SK-N-SH (cell line): ENCODE data around the gene PRRG3.

ENCODE experiments used
- EZH2phosphoT487 ChIP-seq: fragments of 200-600 bp; sonication (generic); IDR thresholded peaks from 2 replicates; pipeline ENCODE4 v1.6.1; 2017; ENCODE audit warnings: low read depth, mixed run types, mild to moderate bottlenecking, antibody characterized with exemption, moderate library complexity, borderline replicate concordance
- MXI1 ChIP-seq: IDR thresholded peaks from 2 replicates; pipeline ENCODE4 v1.6.1; 2012; ENCODE audit warnings: mild to moderate bottlenecking, low read depth, low read length, improper control_type of control experiment
- POLR2AphosphoS5 ChIP-seq: IDR thresholded peaks from 2 replicates; pipeline ENCODE4 v1.6.1; 2012; ENCODE audit warnings: low read depth, low read length
- SMC3 ChIP-seq: IDR thresholded peaks from 2 replicates; pipeline ENCODE4 v1.6.1; 2012; ENCODE audit warnings: low read depth, low read length, improper control_type of control experiment
- TF ChIP-seq, protein P1 (sequence below): fragments of 200-600 bp; sonication (generic); IDR thresholded peaks from 2 replicates; pipeline ENCODE4 v1.6.1; 2017; ENCODE audit warnings: antibody characterized with exemption, mild to moderate bottlenecking, moderate library complexity
- TF ChIP-seq, protein P2 (sequence below): IDR thresholded peaks from 2 replicates; pipeline ENCODE4 v1.4.0; 2012; ENCODE audit warnings: low read depth, borderline replicate concordance
- TF ChIP-seq, protein P3 (sequence below): IDR thresholded peaks from 2 replicates; pipeline ENCODE4 v1.6.1; 2012; ENCODE audit warnings: mild to moderate bottlenecking, low read depth, low read length, moderate library complexity

DNA sequence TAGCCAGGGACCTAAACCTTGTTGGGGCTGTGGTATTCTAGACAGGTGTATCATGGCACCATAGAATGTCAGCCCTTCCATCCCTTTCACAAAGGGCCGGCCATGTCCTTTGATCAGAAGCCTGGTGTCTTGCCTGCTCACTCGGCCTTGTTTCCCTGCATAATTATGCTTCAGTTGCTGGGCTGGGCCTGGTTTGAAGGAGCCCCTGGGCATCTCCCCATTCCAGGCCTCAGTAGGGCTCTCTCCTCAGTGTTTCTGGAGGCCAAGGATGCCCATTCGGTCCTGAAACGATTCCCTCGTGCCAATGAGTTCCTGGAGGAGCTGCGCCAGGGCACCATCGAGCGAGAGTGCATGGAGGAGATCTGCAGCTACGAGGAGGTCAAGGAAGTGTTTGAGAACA lies 4.5 kb downstream of the PRRG3 start:
- TF ChIP-seq, protein P1, sequence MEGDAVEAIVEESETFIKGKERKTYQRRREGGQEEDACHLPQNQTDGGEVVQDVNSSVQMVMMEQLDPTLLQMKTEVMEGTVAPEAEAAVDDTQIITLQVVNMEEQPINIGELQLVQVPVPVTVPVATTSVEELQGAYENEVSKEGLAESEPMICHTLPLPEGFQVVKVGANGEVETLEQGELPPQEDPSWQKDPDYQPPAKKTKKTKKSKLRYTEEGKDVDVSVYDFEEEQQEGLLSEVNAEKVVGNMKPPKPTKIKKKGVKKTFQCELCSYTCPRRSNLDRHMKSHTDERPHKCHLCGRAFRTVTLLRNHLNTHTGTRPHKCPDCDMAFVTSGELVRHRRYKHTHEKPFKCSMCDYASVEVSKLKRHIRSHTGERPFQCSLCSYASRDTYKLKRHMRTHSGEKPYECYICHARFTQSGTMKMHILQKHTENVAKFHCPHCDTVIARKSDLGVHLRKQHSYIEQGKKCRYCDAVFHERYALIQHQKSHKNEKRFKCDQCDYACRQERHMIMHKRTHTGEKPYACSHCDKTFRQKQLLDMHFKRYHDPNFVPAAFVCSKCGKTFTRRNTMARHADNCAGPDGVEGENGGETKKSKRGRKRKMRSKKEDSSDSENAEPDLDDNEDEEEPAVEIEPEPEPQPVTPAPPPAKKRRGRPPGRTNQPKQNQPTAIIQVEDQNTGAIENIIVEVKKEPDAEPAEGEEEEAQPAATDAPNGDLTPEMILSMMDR, result no peak
- TF ChIP-seq EZH2phosphoT487 (no peak), POLR2AphosphoS5 (no peak), MXI1 (no peak), SMC3 (no peak)
- TF ChIP-seq, protein P2, sequence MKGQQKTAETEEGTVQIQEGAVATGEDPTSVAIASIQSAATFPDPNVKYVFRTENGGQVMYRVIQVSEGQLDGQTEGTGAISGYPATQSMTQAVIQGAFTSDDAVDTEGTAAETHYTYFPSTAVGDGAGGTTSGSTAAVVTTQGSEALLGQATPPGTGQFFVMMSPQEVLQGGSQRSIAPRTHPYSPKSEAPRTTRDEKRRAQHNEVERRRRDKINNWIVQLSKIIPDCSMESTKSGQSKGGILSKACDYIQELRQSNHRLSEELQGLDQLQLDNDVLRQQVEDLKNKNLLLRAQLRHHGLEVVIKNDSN, result no peak
- TF ChIP-seq, protein P3, sequence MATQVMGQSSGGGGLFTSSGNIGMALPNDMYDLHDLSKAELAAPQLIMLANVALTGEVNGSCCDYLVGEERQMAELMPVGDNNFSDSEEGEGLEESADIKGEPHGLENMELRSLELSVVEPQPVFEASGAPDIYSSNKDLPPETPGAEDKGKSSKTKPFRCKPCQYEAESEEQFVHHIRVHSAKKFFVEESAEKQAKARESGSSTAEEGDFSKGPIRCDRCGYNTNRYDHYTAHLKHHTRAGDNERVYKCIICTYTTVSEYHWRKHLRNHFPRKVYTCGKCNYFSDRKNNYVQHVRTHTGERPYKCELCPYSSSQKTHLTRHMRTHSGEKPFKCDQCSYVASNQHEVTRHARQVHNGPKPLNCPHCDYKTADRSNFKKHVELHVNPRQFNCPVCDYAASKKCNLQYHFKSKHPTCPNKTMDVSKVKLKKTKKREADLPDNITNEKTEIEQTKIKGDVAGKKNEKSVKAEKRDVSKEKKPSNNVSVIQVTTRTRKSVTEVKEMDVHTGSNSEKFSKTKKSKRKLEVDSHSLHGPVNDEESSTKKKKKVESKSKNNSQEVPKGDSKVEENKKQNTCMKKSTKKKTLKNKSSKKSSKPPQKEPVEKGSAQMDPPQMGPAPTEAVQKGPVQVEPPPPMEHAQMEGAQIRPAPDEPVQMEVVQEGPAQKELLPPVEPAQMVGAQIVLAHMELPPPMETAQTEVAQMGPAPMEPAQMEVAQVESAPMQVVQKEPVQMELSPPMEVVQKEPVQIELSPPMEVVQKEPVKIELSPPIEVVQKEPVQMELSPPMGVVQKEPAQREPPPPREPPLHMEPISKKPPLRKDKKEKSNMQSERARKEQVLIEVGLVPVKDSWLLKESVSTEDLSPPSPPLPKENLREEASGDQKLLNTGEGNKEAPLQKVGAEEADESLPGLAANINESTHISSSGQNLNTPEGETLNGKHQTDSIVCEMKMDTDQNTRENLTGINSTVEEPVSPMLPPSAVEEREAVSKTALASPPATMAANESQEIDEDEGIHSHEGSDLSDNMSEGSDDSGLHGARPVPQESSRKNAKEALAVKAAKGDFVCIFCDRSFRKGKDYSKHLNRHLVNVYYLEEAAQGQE, result no peak
